Upper lobe of left lung (tissue), 4 donors: ENCODE data around the gene ACSM3.

ENCODE experiments used
- CTCF ChIP-seq, 6 experiments: fragments of 450-650 bp in 4 of 6; fragments of 200-600 bp in 2 of 6; sonication (generic) in 2 of 6; IDR thresholded peaks; one replicate each; pipeline ENCODE4 v1.5.1; 2016 to 2019; ENCODE audit warnings: antibody characterized with exemption in 6 of 6
- POLR2A ChIP-seq, 4 donors: fragments of 450-650 bp; IDR thresholded peaks; one replicate each; pipeline ENCODE4 v1.5.1; 2016 to 2017; ENCODE audit warnings: antibody characterized with exemption in 4 of 4, mild to moderate bottlenecking in 2 of 4
- POLR2AphosphoS5 ChIP-seq, 2 donors: sonication (generic); formaldehyde crosslinking; IDR thresholded peaks; one replicate each; pipeline ENCODE4 v1.5.1; 2017; ENCODE audit warnings: antibody characterized with exemption in 2 of 2

DNA sequence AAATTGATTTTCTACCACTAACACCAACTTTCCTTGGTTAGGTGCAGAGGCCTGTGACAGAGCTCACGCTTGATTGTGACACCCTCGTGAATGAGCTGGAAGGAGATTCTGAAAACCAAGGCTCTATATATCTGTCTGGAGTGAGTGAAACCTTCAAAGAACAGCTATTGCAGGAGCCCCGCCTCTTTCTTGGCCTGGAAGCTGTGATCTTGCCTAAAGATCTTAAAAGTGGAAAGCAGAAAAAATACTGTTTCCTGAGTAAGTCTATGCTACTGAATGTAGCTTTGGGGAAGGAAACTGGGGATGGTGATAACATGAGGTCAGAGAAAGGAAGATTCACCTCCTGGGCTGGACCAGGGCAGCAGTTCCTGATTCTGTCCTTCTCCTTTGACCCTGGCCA is 80.8 kb downstream of the ACSM3 start:
- no peak for TF ChIP-seq CTCF (IDR thresholded peaks at IDR 0.05)
- TF ChIP-seq POLR2AphosphoS5 (IDR thresholded peaks at IDR 0.05) = no peak
- TF ChIP-seq POLR2A (IDR thresholded peaks at IDR 0.05) = no peak
